Umbilical cord (tissue), 2 donors: ENCODE results near the gene LUC7L. TPM values are rescaled to one million over a fixed set of nuclear protein-coding genes. Genes with fewer than 3 reads are reported as not detected.
A peak's percentile ranks its signal among the peaks of the same experiment; 100 is the strongest.
"Not testable (repeated sequence)": the region's sequence is repeated elsewhere in the genome, so short reads cannot be mapped to it uniquely, and the experiment has no call there.

Experiments
- DNase-seq: peaks from one replicate; pipeline ENCODE4 v3.0.0-alpha.2; 2015; ENCODE audit warnings: low spot score
- total RNA-seq: library from RNA; depleted of rRNA; stranded (reverse); fragments of >200 nt; gene quantifications from one replicate; pipeline ENCODE4 v1.2.3, GENCODE V29; 2014; ENCODE audit warnings: low replicate concordance; ENCODE audit not compliant: insufficient read depth

The LUC7L gene
- total RNA-seq, 1 donor from 2014 or later, result 50.3 TPM

GRCh38 chr16:180101-180675 is 49.1 kb downstream of the LUC7L start, which contains the start of gene HBQ1:
Gene HBQ1 (plus strand): TSS chr16:180459. CDS start chr16:180487, 28 bp downstream.
- DNase-seq, result peak; percentile 12

GRCh38 chr16:179211-180092 is 49.8 kb downstream of the LUC7L start:
- no peak for DNase-seq

GRCh38 chr16:178668-179015 is 50.6 kb downstream of the LUC7L start:
- no peak for DNase-seq

- DNase-seq, result no peak
Observed at GRCh38 chr16:177981-178667, 51.1 kb downstream of the LUC7L start.

- DNase-seq, result peak; percentile 35
Observed at GRCh38 chr16:177394-177822, 51.8 kb downstream of the LUC7L start.

- DNase-seq, result not testable (repeated sequence)
Observed at GRCh38 chr16:176477-177382, 52.5 kb downstream of the LUC7L start, which contains the start of gene HBA1. Gene HBA1 (plus strand): TSS chr16:176680. CDS start chr16:176717, 37 bp downstream.

- not testable (repeated sequence) for DNase-seq
Observed at GRCh38 chr16:176006-176405, 53.2 kb downstream of the LUC7L start.

GRCh38 chr16:175011-175949 is 54.0 kb downstream of the LUC7L start:
- DNase-seq, result no peak

GRCh38 chr16:173928-174769 is 55.1 kb downstream of the LUC7L start:
- not testable (repeated sequence) for DNase-seq

- DNase-seq, result not testable (repeated sequence)
Observed at GRCh38 chr16:173211-173854, 55.9 kb downstream of the LUC7L start.

- not testable (repeated sequence) for DNase-seq
Observed at GRCh38 chr16:172374-172941, 56.8 kb downstream of the LUC7L start, which contains the start of gene HBA2. Gene HBA2 (plus strand): TSS chr16:172876. CDS start chr16:172913, 37 bp downstream.

- DNase-seq, result no peak
Observed at GRCh38 chr16:170788-171187, 58.5 kb downstream of the LUC7L start.

- not testable (repeated sequence) for DNase-seq
Observed at GRCh38 chr16:170088-170507, 59.2 kb downstream of the LUC7L start.

GRCh38 chr16:169014-169413 is 60.2 kb downstream of the LUC7L start:
- no peak for DNase-seq

GRCh38 chr16:168424-168823 is 60.8 kb downstream of the LUC7L start:
- no peak for DNase-seq

GRCh38 chr16:167122-167690 is 62.0 kb downstream of the LUC7L start:
- DNase-seq, result no peak

- DNase-seq, result no peak
Observed at GRCh38 chr16:166375-167121, 62.7 kb downstream of the LUC7L start.
